H1 (cell line): ENCODE results near the gene LPAR3. TPM values are rescaled to one million over a fixed set of nuclear protein-coding genes. Genes with fewer than 3 reads are reported as not detected.

Experiments used
- CTCF ChIA-PET: fragments of 300-600 bp; sonication (Branson Sonifier 250); formaldehyde crosslinking; loops from one replicate; lab custom pipeline; 2021; ENCODE audit not compliant: partially characterized antibody; lab: Charles Lee
- POLR2A ChIA-PET: fragments of 300-600 bp; sonication (Branson Sonifier 250); formaldehyde crosslinking; loops from one replicate; lab custom pipeline; 2021; ENCODE audit warnings: inconsistent platforms; ENCODE audit not compliant: partially characterized antibody; lab: Charles Lee
- DNase-seq, 2 experiments: peaks; one replicate each; pipeline versions ENCODE4 v3.0.0 to v3.0.0-alpha.2; 2010 to 2022; ENCODE audit warnings: low spot score in 2 of 2, low read depth in 1 of 2, mixed read lengths in 1 of 2
- FAIRE-seq: peaks from 2 replicates; lab custom pipeline; 2011; peaks lifted over from hg19 to GRCh38; lab: Jason Lieb, UNC
- H2AFZ ChIP-seq: 2 replicates; pipeline ENCODE4 v1.8.1; 2012; ENCODE audit warnings: low read length, inconsistent platforms
- H2AK5ac ChIP-seq: 2 replicates; pipeline ENCODE4 v1.6.1; 2013; ENCODE audit warnings: low read depth, low read length
- H2BK120ac ChIP-seq: replicated peaks from 2 replicates; pipeline ENCODE3; 2013; ENCODE audit warnings: low read depth, low read length, inconsistent platforms
- H2BK12ac ChIP-seq: 2 replicates; pipeline ENCODE4 v1.6.1; 2013; ENCODE audit warnings: low read depth, low read length
- H2BK15ac ChIP-seq: 2 replicates; pipeline ENCODE4 v1.6.1; 2013; ENCODE audit warnings: low read length
- H2BK20ac ChIP-seq: 2 replicates; pipeline ENCODE4 v1.6.1; 2013; ENCODE audit warnings: low read length
- H2BK5ac ChIP-seq: 2 replicates; pipeline ENCODE4 v1.6.1; 2013; ENCODE audit warnings: low read depth, low read length
- H3K14ac ChIP-seq: 2 replicates; pipeline ENCODE4 v1.6.1; 2013; ENCODE audit warnings: inconsistent platforms; ENCODE audit not compliant: insufficient read length
- H3K18ac ChIP-seq: 2 replicates; pipeline ENCODE4 v1.6.1; 2013; ENCODE audit warnings: low read length; ENCODE audit errors: extremely low read depth
- H3K23ac ChIP-seq: 2 replicates; pipeline ENCODE4 v1.6.1; 2013; ENCODE audit warnings: inconsistent platforms; ENCODE audit not compliant: insufficient read length
- H3K23me2 ChIP-seq: 2 replicates; pipeline ENCODE4 v1.6.1; 2013; ENCODE audit warnings: low read depth, low read length
- H3K27ac ChIP-seq: 2 replicates; pipeline ENCODE4 v1.6.1; 2011; ENCODE audit warnings: low read depth, low read length, inconsistent platforms
- H3K27me3 ChIP-seq, 4 experiments: replicated peaks in 1 of 4; 1 replicate in 1 of 4; 2 replicates in 3 of 4; pipeline versions ENCODE4 v1.6.1 to v1.8.1; 2011 to 2013; ENCODE audit warnings: low read length in 3 of 4, mild to moderate bottlenecking in 3 of 4, inconsistent platforms in 2 of 4, mixed read lengths in 2 of 4, moderate library complexity in 1 of 4; ENCODE audit not compliant: control insufficient read depth in 3 of 4, insufficient read depth in 3 of 4; ENCODE audit errors: extremely low read depth in 1 of 4
- H3K36me3 ChIP-seq, 4 experiments: 2 replicates each; pipeline versions ENCODE4 v1.6.1 to v1.8.1; 2011 to 2013; ENCODE audit warnings: mild to moderate bottlenecking in 4 of 4, low read length in 3 of 4, moderate library complexity in 2 of 4, control low read depth in 1 of 4, inconsistent platforms in 1 of 4; ENCODE audit not compliant: insufficient read depth in 4 of 4, control insufficient read depth in 2 of 4
- H3K4ac ChIP-seq: replicated peaks from 2 replicates; pipeline ENCODE3; 2013; ENCODE audit warnings: low read length, low read depth, mixed read lengths, inconsistent platforms; ENCODE audit not compliant: insufficient read length
- H3K4me1 ChIP-seq, 4 experiments: replicated peaks in 1 of 4; 1 replicate in 1 of 4; 2 replicates in 3 of 4; pipeline versions ENCODE4 v1.6.1 to v1.8.1; 2011 to 2013; ENCODE audit warnings: low read length in 3 of 4, inconsistent platforms in 2 of 4, mixed read lengths in 1 of 4; ENCODE audit not compliant: insufficient read depth in 4 of 4, control insufficient read depth in 3 of 4
- H3K4me2 ChIP-seq, 2 experiments: 2 replicates each; pipeline versions ENCODE4 v1.6.1 to v1.8.1; 2011 to 2013; ENCODE audit warnings: low read depth in 2 of 2, low read length in 2 of 2, control low read depth in 1 of 2, inconsistent platforms in 1 of 2, mild to moderate bottlenecking in 1 of 2; ENCODE audit not compliant: insufficient read depth in 1 of 2
- H3K4me3 ChIP-seq, 4 experiments: fragments of 200-600, 300-600 bp in 1 of 4; sonication (generic), shearing (Covaris generic), sonication (Bioruptor Twin) in 1 of 4; 2 replicates each; pipeline versions ENCODE4 v1.5.1 to v1.8.1; 2011 to 2016; ENCODE audit warnings: low read length in 4 of 4, low read depth in 3 of 4, control low read depth in 2 of 4, inconsistent platforms in 2 of 4, mild to moderate bottlenecking in 2 of 4, mixed read lengths in 1 of 4, moderate library complexity in 1 of 4; ENCODE audit not compliant: insufficient read depth in 2 of 4; ENCODE audit errors: extremely low read depth in 1 of 4
- H3K56ac ChIP-seq: replicated peaks from 2 replicates; pipeline ENCODE3; 2013; ENCODE audit warnings: low read depth, mild to moderate bottlenecking, mixed read lengths, low read length, inconsistent platforms; ENCODE audit not compliant: insufficient read length
- H3K79me1 ChIP-seq: 2 replicates; pipeline ENCODE4 v1.6.1; 2013; ENCODE audit warnings: low read depth, low read length, control low read depth
- H3K79me2 ChIP-seq, 2 experiments: 2 replicates each; pipeline versions ENCODE4 v1.6.1 to v1.8.1; 2012 to 2013; ENCODE audit warnings: low read length in 2 of 2, mild to moderate bottlenecking in 2 of 2, inconsistent platforms in 1 of 2; ENCODE audit not compliant: insufficient read depth in 2 of 2, control insufficient read depth in 1 of 2
- H3K9ac ChIP-seq, 4 experiments: replicated peaks in 1 of 4; 1 replicate in 1 of 4; 2 replicates in 3 of 4; pipeline versions ENCODE4 v1.6.1 to v1.8.1; 2011 to 2013; ENCODE audit warnings: low read depth in 3 of 4, low read length in 3 of 4, control low read depth in 2 of 4, mild to moderate bottlenecking in 2 of 4, moderate library complexity in 2 of 4, inconsistent platforms in 1 of 4; ENCODE audit errors: extremely low read depth in 1 of 4
- H3K9me3 ChIP-seq, 2 experiments: 2 replicates each; pipeline versions ENCODE4 v1.6.1 to v1.8.1; 2012 to 2013; ENCODE audit warnings: mild to moderate bottlenecking in 2 of 2, moderate library complexity in 2 of 2, control low read depth in 1 of 2, inconsistent platforms in 1 of 2, low read depth in 1 of 2, low read length in 1 of 2, mixed read lengths in 1 of 2; ENCODE audit not compliant: insufficient read depth in 2 of 2
- H4K20me1 ChIP-seq, 2 experiments: replicated peaks in 1 of 2; 2 replicates each; pipeline versions ENCODE3 to v1.8.1; 2011 to 2013; ENCODE audit warnings: inconsistent platforms in 2 of 2, low read length in 2 of 2, mild to moderate bottlenecking in 1 of 2; ENCODE audit not compliant: insufficient read depth in 2 of 2, control insufficient read depth in 1 of 2
- H4K5ac ChIP-seq: 2 replicates; pipeline ENCODE4 v1.6.1; 2013; ENCODE audit warnings: low read length, low read depth, mixed read lengths, inconsistent platforms; ENCODE audit not compliant: insufficient read length
- H4K8ac ChIP-seq: 2 replicates; pipeline ENCODE4 v1.8.0; 2013; ENCODE audit warnings: mild to moderate bottlenecking, moderate library complexity, low read length, inconsistent platforms; ENCODE audit not compliant: insufficient read depth; ENCODE audit errors: extremely low read depth
- H4K91ac ChIP-seq: replicated peaks from 2 replicates; pipeline ENCODE3; 2013; ENCODE audit warnings: low read length, mixed read lengths, inconsistent platforms; ENCODE audit not compliant: insufficient read length
- CBX5 ChIP-seq: fragments of 300-800, 300-1000 bp; sonication (generic); IDR thresholded peaks from 2 replicates; pipeline ENCODE4 v1.7.1; 2016; ENCODE audit warnings: antibody characterized with exemption, low read length, low read depth
- EP300 ChIP-seq, 2 experiments: IDR thresholded peaks; 1 replicate in 1 of 2; 2 replicates in 1 of 2; pipeline ENCODE4 v1.6.1; 2011 to 2012; ENCODE audit warnings: low read depth in 2 of 2, low read length in 2 of 2, mild to moderate bottlenecking in 2 of 2, borderline replicate concordance in 1 of 2, inconsistent platforms in 1 of 2, moderate library complexity in 1 of 2
- GABPA ChIP-seq: IDR thresholded peaks from 2 replicates; pipeline ENCODE4 v1.6.1; 2011; ENCODE audit warnings: mild to moderate bottlenecking, low read length, moderate library complexity, borderline replicate concordance; ENCODE audit not compliant: insufficient read depth
- JUN ChIP-seq: IDR thresholded peaks from 2 replicates; pipeline ENCODE4 v1.6.1; 2011; ENCODE audit warnings: low read depth, mild to moderate bottlenecking, improper control_type of control experiment, low read length
- SIRT6 ChIP-seq: IDR thresholded peaks from one replicate; pipeline ENCODE4 v1.7.1; 2012; ENCODE audit warnings: low read length, inconsistent platforms
- TBP ChIP-seq: IDR thresholded peaks from 2 replicates; pipeline ENCODE4 v1.6.1; 2011; ENCODE audit warnings: low read depth, low read length, improper control_type of control experiment
- TEAD4 ChIP-seq: IDR thresholded peaks from 2 replicates; pipeline ENCODE4 v1.6.1; 2012; ENCODE audit warnings: low read depth, low read length, inconsistent platforms, mixed read lengths
- USF2 ChIP-seq: IDR thresholded peaks from 2 replicates; pipeline ENCODE4 v1.6.1; 2011; ENCODE audit warnings: low read length, improper control_type of control experiment
- polyA plus RNA-seq, 7 experiments: library from polyadenylated mRNA; depleted of rRNA in 3 of 7; stranded (reverse) in 5 of 7; unstranded in 2 of 7; fragments of >200 nt in 5 of 7; fragments of 200-250 nt in 2 of 7; gene quantifications; 1 replicate in 5 of 7; 2 replicates in 1 of 7; 4 replicates in 1 of 7; pipeline versions ENCODE4 v1.2.1 to v1.2.3, GENCODE V29; 2011 to 2013; ENCODE audit warnings: missing spikeins in 2 of 7, mixed read lengths in 2 of 7
- total RNA-seq: library from RNA; stranded (reverse); fragmentation: NEBNext Ultra II Directional; extraction: Animal tissue kit (Norgen Biotek cat#: 25700); gene quantifications from 2 replicates; pipeline ENCODE4 v1.2.1, GENCODE V29; 2021

LPAR3 gene
- total and polyA plus RNA-seq, 2 of the 8 experiments (the other 6 are each of a cell fraction or from before 2014, with no cell fraction given): 17.1 to 25.4 TPM

- CTCF ChIA-PET: interaction anchor here (1.3 kb wide), 1 partner anchor 51 kb away, joined by 3 read pairs; no protein-coding TSS in a partner anchor
- Histone ChIP-seq H3K36me3 (no peaks in the 10 kb centered on the region), H3K79me2 (no peaks in the 10 kb centered on the region)
Observed at GRCh38 chr1:84823511-84823910, 69.5 kb downstream of the LPAR3 start.

More at GRCh38 chr1:84823511-84823910, 69.5 kb downstream of the LPAR3 start:
- POLR2A ChIA-PET: no interaction called here
- H2AK5ac ChIP-seq: no peak overlapping the region
- no peaks in the 10 kb centered on the region for H3K79me1 ChIP-seq
- H3K27me3 ChIP-seq: no peaks in the 10 kb centered on the region
- H2BK15ac ChIP-seq: no peak overlapping the region
- H4K5ac ChIP-seq: no peak overlapping the region
- H3K14ac ChIP-seq: no peak overlapping the region
- peaks cover 0 to 5% (median 4%) of the 10 kb centered on the region in 4 experiments; a peak in 3 of 7 replicates for H3K4me1 ChIP-seq
- no peak for FAIRE-seq
- no peak overlapping the region for H3K56ac ChIP-seq
- H3K4me3 ChIP-seq: no peak overlapping the region
- H3K9me3 ChIP-seq: no peaks in the 10 kb centered on the region
- no peak overlapping the region for H2BK5ac ChIP-seq
- no peak overlapping the region for H4K91ac ChIP-seq
- no peak overlapping the region for H2BK12ac ChIP-seq
- no peaks in the 10 kb centered on the region for H4K20me1 ChIP-seq
- no peak overlapping the region for H2AFZ ChIP-seq
- H3K18ac ChIP-seq: no peak overlapping the region
- no peaks in the 10 kb centered on the region for H3K23me2 ChIP-seq
- H4K8ac ChIP-seq: no peak overlapping the region
- H3K4me2 ChIP-seq: no peak overlapping the region
- H2BK20ac ChIP-seq: no peak overlapping the region
- no peak overlapping the region for H3K27ac ChIP-seq
- H3K23ac ChIP-seq: no peak overlapping the region
- H3K4ac ChIP-seq: no peak overlapping the region
- TF ChIP-seq EP300 (IDR thresholded peaks at IDR 0.05; ENCODE audit: borderline replicate concordance in 1 of 2, low read depth in 2 of 2, low read length in 2 of 2) (no peak), TBP (no peak), CBX5 (no peak), TEAD4 (no peak), SIRT6 (no peak), GABPA (no peak), USF2 (no peak), JUN (no peak)
- TF ChIP-seq, all 59 proteins: peak for 0
- no peak for DNase-seq
- Histone ChIP-seq H2BK120ac (no peak overlapping the region), H3K9ac (no peak overlapping the region)
